Gastroesophageal sphincter (tissue), 4 donors: Measurements from ENCODE around the gene NTN3. TPM values are rescaled to one million over a fixed set of nuclear protein-coding genes. Genes with fewer than 3 reads are reported as not detected.

Experiments used
- ATAC-seq: fragments of 150-250 bp; one replicate; pipeline ENCODE4 v1.9.1; 2016; ENCODE audit warnings: mild to moderate bottlenecking, moderate library complexity
- H3K27ac ChIP-seq, 4 donors: fragments of 200-600 bp; sonication (generic) in 3 of 4; 1 replicate in 3 of 4; 2 replicates in 1 of 4; pipeline ENCODE4 v1.5.1; 2016 to 2019
- H3K27me3 ChIP-seq: fragments of 200-600 bp; sonication (generic); one replicate; pipeline ENCODE4 v1.5.1; 2019
- H3K36me3 ChIP-seq, 2 donors: fragments of 200-600 bp; sonication (generic); one replicate each; pipeline ENCODE4 v1.5.1; 2019; ENCODE audit warnings: control low read depth in 1 of 2
- H3K4me1 ChIP-seq, 3 donors: fragments of 200-600 bp; sonication (generic); 1 replicate in 2 of 3; 2 replicates in 1 of 3; pipeline ENCODE4 v1.5.1; 2016 to 2019; ENCODE audit warnings: control low read depth in 2 of 3
- H3K4me3 ChIP-seq, 2 donors: fragments of 200-600 bp; sonication (generic); one replicate each; pipeline ENCODE4 v1.5.1; 2019; ENCODE audit warnings: mild to moderate bottlenecking in 1 of 2, moderate library complexity in 1 of 2
- H3K9me3 ChIP-seq, 3 donors: fragments of 200-600 bp; sonication (generic); one replicate each; pipeline ENCODE4 v1.5.1; 2017 to 2019; ENCODE audit warnings: control low read depth in 2 of 3
- CTCF ChIP-seq, 4 experiments: fragments of 200-600 bp in 2 of 4; fragments of 450-650 bp in 2 of 4; sonication (generic) in 1 of 4; IDR thresholded peaks; one replicate each; pipeline ENCODE4 v1.5.1; 2017 to 2019; ENCODE audit warnings: antibody characterized with exemption in 4 of 4, mild to moderate bottlenecking in 2 of 4, moderate library complexity in 2 of 4
- EP300 ChIP-seq: sonication (generic); formaldehyde crosslinking; IDR thresholded peaks from one replicate; pipeline ENCODE4 v1.6.1; 2017; ENCODE audit warnings: antibody characterized with exemption, mild to moderate bottlenecking
- POLR2A ChIP-seq, 2 donors: fragments of 450-650 bp; IDR thresholded peaks; one replicate each; pipeline ENCODE4 v1.6.1; 2017; ENCODE audit warnings: antibody characterized with exemption in 2 of 2, mild to moderate bottlenecking in 2 of 2, moderate library complexity in 1 of 2
- POLR2AphosphoS5 ChIP-seq: sonication (generic); formaldehyde crosslinking; IDR thresholded peaks from one replicate; pipeline ENCODE4 v1.6.1; 2017; ENCODE audit warnings: antibody characterized with exemption
- WGBS, 2 donors: methylation state at CpG; one replicate each; pipeline ENCODE4 v1.1.5; 2018; ENCODE audit warnings: low coverage in 1 of 2; 5-methylcytosine and 5-hydroxymethylcytosine counted together
- total RNA-seq, 4 donors: library from RNA; depleted of rRNA; stranded (reverse); fragments of >200 nt; gene quantifications; one replicate each; pipeline ENCODE4 v1.1.0, GENCODE V29; 2016

The NTN3 gene
- total RNA-seq, 4 donors from 2014 or later = not detected

- no peak for ATAC-seq
- no peaks in the 10 kb centered on the region for H3K27me3 ChIP-seq
- no peak overlapping the region for H3K4me3 ChIP-seq
- no peaks in the 10 kb centered on the region for H3K9me3 ChIP-seq
- peaks cover 0 to 68% of the 10 kb centered on the region in 2 donors for H3K36me3 ChIP-seq
- TF ChIP-seq POLR2AphosphoS5 = no peak
- no peak for TF ChIP-seq CTCF (IDR thresholded peaks at IDR 0.05)
- TF ChIP-seq POLR2A (IDR thresholded peaks at IDR 0.05) = no peak
- TF ChIP-seq EP300 = no peak
- H3K4me1 ChIP-seq = no peaks in the 10 kb centered on the region
- no peak overlapping the region for H3K27ac ChIP-seq
- WGBS, 2 donors = 83 to 97% methylated on average over 6 to 8 of the region's 18 CpGs
Observed at GRCh38 chr16:2451851-2452320, 19.2 kb upstream of the NTN3 start.

- H3K36me3 ChIP-seq = peaks cover 0 to 65% of the 10 kb centered on the region in 2 donors
- no peak overlapping the region for H3K4me3 ChIP-seq
- ATAC-seq = no peak
- no peaks in the 10 kb centered on the region for H3K27me3 ChIP-seq
- WGBS, 2 donors = 89 to 94% methylated on average over 8 of the region's 8 CpGs
- H3K4me1 ChIP-seq = no peaks in the 10 kb centered on the region
- H3K9me3 ChIP-seq = no peaks in the 10 kb centered on the region
- no peak overlapping the region for H3K27ac ChIP-seq
- TF ChIP-seq EP300 (no peak), POLR2A (IDR thresholded peaks at IDR 0.05) (no peak), POLR2AphosphoS5 (no peak), CTCF (IDR thresholded peaks at IDR 0.05) (no peak)
Observed at GRCh38 chr16:2452650-2453049, 18.4 kb upstream of the NTN3 start.

- TF ChIP-seq POLR2A (IDR thresholded peaks at IDR 0.05) (no peak), CTCF (IDR thresholded peaks at IDR 0.05) (no peak), POLR2AphosphoS5 (no peak), EP300 (no peak)
- H3K4me1 ChIP-seq = peaks cover 0 to 14% (median 7%) of the 10 kb centered on the region in 3 donors
- peaks cover 0 to 43% of the 10 kb centered on the region in 2 donors for H3K36me3 ChIP-seq
- no peaks in the 10 kb centered on the region for H3K27me3 ChIP-seq
- H3K9me3 ChIP-seq = no peaks in the 10 kb centered on the region
- H3K27ac ChIP-seq = no peak overlapping the region
- 100% methylated on average over 7 of the region's 28 CpGs; no CpG with 5 or more reads in 1 of the 2 donors for WGBS, 2 donors
- H3K4me3 ChIP-seq = no peak overlapping the region
- no peak for ATAC-seq
Observed at GRCh38 chr16:2455081-2455845, 15.8 kb upstream of the NTN3 start.

- peaks cover 0 to 38% of the 10 kb centered on the region in 2 donors for H3K36me3 ChIP-seq
- no peak for ATAC-seq
- 84 to 94% methylated on average over 4 to 5 of the region's 21 CpGs for WGBS, 2 donors
- H3K9me3 ChIP-seq = no peaks in the 10 kb centered on the region
- H3K4me1 ChIP-seq = peaks cover 0 to 18% (median 9%) of the 10 kb centered on the region in 3 donors
- no peaks in the 10 kb centered on the region for H3K27me3 ChIP-seq
- H3K27ac ChIP-seq = no peak overlapping the region
- H3K4me3 ChIP-seq = no peak overlapping the region
- TF ChIP-seq CTCF (IDR thresholded peaks at IDR 0.05) (no peak), POLR2AphosphoS5 (no peak), POLR2A (IDR thresholded peaks at IDR 0.05) (no peak), EP300 (no peak)
Observed at GRCh38 chr16:2456551-2457153, 14.4 kb upstream of the NTN3 start.
